ENCODE measurements around the gene LRCOL1. TPM values are rescaled to one million over a fixed set of nuclear protein-coding genes. Genes with fewer than 3 reads are reported as not detected.

LRCOL1 gene
- polyA plus RNA-seq, 3 donors, result not detected

DNA sequence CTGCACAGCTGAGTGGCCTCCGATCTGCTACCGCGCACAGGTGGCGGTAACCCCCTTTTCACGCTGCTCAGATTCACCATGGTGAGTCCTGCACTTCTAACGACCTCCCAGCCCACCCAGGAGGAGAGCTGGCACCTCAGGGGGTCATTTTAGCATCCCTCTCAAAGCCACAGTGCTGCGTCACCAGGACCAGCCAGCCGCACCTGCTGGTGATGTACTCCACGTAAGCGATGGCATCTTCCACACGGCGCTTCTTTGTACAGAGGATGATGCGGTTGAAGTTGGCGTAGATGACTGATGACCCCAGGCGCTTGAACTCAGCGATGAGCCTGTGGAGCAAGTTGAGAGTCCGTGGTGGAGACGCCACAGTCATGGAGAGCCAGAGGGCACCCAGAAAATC is 27.4 kb upstream of the LRCOL1 start:
- Mint-ChIP-seq H3K27me3 (ENCODE audit: low read depth in 3 of 3) (peaks cover 0 to 4% (median 3%) of the 10 kb centered on the region in 3 donors), H3K36me3 (peaks cover 87 to 93% of the 10 kb centered on the region in 2 donors), H3K27ac (no peak overlapping the region), H3K4me1 (no peaks in the 10 kb centered on the region), H3K9me3 (no peaks in the 10 kb centered on the region), H3K4me3 (no peak overlapping the region)
- no peaks in the 10 kb centered on the region for H3K9me3 ChIP-seq (replicated peaks in 1 of 2; ENCODE audit: control insufficient read depth in 1 of 2, insufficient read depth in 1 of 2, low read length in 2 of 2)
- no peak overlapping the region for H3K27ac ChIP-seq (ENCODE audit: low read depth in 1 of 2, low read length in 2 of 2)
- no peak overlapping the region for H2AFZ ChIP-seq (ENCODE audit: insufficient read depth, low read depth, low read length, poor library complexity, severe bottlenecking)
- H3K79me2 ChIP-seq (ENCODE audit: insufficient read depth, low read length), result no peaks in the 10 kb centered on the region
- H3K27me3 ChIP-seq (ENCODE audit: control insufficient read depth in 2 of 2, insufficient read depth in 2 of 2, low read length in 2 of 2), result no peaks in the 10 kb centered on the region
- H3K36me3 ChIP-seq (replicated peaks in 1 of 2; ENCODE audit: control insufficient read depth in 1 of 2, insufficient read depth in 2 of 2, low read length in 2 of 2), result peaks cover 84 to 97% of the 10 kb centered on the region in 2 donors
- TF ChIP-seq, protein P1, sequence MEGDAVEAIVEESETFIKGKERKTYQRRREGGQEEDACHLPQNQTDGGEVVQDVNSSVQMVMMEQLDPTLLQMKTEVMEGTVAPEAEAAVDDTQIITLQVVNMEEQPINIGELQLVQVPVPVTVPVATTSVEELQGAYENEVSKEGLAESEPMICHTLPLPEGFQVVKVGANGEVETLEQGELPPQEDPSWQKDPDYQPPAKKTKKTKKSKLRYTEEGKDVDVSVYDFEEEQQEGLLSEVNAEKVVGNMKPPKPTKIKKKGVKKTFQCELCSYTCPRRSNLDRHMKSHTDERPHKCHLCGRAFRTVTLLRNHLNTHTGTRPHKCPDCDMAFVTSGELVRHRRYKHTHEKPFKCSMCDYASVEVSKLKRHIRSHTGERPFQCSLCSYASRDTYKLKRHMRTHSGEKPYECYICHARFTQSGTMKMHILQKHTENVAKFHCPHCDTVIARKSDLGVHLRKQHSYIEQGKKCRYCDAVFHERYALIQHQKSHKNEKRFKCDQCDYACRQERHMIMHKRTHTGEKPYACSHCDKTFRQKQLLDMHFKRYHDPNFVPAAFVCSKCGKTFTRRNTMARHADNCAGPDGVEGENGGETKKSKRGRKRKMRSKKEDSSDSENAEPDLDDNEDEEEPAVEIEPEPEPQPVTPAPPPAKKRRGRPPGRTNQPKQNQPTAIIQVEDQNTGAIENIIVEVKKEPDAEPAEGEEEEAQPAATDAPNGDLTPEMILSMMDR (IDR thresholded peaks at IDR 0.05), result no peak
- no peak overlapping the region for H3K9ac ChIP-seq (ENCODE audit: insufficient read depth, low read length, poor library complexity, severe bottlenecking)
- intact Hi-C loops (cut with micrococcal nuclease), result no loop called here
- H3K4me1 ChIP-seq (ENCODE audit: control insufficient read depth in 1 of 2, insufficient read depth in 2 of 2, low read length in 2 of 2), result no peaks in the 10 kb centered on the region
- no peak overlapping the region for H3K4me2 ChIP-seq (replicated peaks; ENCODE audit: extremely low read depth, low read length, poor library complexity, severe bottlenecking)
- H4K20me1 ChIP-seq (ENCODE audit: insufficient read depth, low read length), result no peaks in the 10 kb centered on the region
- no peak for DNase-seq
- WGBS (ENCODE audit: insufficient coverage), result 90% methylated on average over 18 of the region's 18 CpGs
- no peak overlapping the region for H3K4me3 ChIP-seq (replicated peaks in 1 of 3; ENCODE audit: low read depth in 2 of 3, low read length in 3 of 3)

DNA sequence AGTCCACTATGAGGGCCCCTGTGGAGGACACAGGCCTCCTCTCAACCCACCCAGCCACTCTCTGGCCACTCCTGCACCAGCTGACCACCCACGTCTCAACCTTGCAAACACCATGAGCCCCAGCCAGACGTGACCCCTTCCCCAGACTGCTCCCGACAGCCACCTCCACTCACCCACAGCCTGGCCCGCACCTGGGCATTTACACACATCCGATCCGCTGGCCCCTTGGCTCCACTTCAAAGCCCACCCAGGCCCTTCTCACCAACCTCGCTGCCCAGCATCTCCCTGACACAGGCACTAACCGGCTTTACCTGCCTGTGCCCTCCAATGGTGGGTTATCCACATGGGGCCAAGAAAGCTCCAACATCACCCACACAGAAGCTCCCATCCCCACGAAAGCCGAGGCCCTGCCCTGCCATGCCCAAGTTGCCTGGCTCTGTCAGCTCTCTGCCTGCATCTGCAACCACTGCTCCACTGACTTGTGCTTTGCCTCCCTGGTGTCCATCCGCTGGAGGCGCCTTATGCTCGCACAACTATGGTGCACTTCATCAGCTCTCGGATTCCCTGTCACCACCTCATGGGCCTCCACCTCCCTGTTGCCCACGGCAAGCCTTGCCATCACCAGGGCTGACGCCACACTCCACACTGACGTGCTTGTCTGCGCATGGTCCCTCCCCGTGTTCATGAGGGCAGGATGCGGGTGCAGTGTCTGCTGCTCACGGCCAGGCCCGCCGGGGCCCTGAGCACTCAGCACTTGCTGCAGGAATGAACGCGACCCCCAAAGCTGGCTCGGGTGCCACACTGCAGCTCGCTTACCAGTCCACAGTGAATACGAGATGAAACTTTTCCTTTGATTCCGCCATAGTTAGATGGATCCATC is 24.9 kb upstream of the LRCOL1 start:
- H4K20me1 ChIP-seq (ENCODE audit: insufficient read depth, low read length), result no peaks in the 10 kb centered on the region
- H3K27me3 Mint-ChIP-seq (ENCODE audit: low read depth in 3 of 3), result peaks cover 0 to 4% (median 3%) of the 10 kb centered on the region in 3 donors
- H2AFZ ChIP-seq (ENCODE audit: insufficient read depth, low read depth, low read length, poor library complexity, severe bottlenecking), result no peak overlapping the region
- no peak overlapping the region for H3K4me3 ChIP-seq (replicated peaks in 1 of 3; ENCODE audit: low read depth in 2 of 3, low read length in 3 of 3)
- peak overlapping the region in 1 of 7 donors; percentile 46 for H3K27ac Mint-ChIP-seq
- intact Hi-C loops (cut with micrococcal nuclease), result no loop called here
- no peaks in the 10 kb centered on the region for H3K79me2 ChIP-seq (ENCODE audit: insufficient read depth, low read length)
- H3K4me2 ChIP-seq (replicated peaks; ENCODE audit: extremely low read depth, low read length, poor library complexity, severe bottlenecking), result no peak overlapping the region
- H3K4me1 ChIP-seq (ENCODE audit: control insufficient read depth in 1 of 2, insufficient read depth in 2 of 2, low read length in 2 of 2), result no peaks in the 10 kb centered on the region
- no peak overlapping the region for H3K4me3 Mint-ChIP-seq
- H3K27ac ChIP-seq (ENCODE audit: low read depth in 1 of 2, low read length in 2 of 2), result no peak overlapping the region
- 90% methylated on average over 28 of the region's 29 CpGs for WGBS (ENCODE audit: insufficient coverage)
- peak overlapping the region; percentile 8 for H3K9ac ChIP-seq (ENCODE audit: insufficient read depth, low read length, poor library complexity, severe bottlenecking)
- no peaks in the 10 kb centered on the region for H3K27me3 ChIP-seq (ENCODE audit: control insufficient read depth in 2 of 2, insufficient read depth in 2 of 2, low read length in 2 of 2)
- H3K4me1 Mint-ChIP-seq, result no peaks in the 10 kb centered on the region
- peaks cover 84 to 97% of the 10 kb centered on the region in 2 donors for H3K36me3 ChIP-seq (replicated peaks in 1 of 2; ENCODE audit: control insufficient read depth in 1 of 2, insufficient read depth in 2 of 2, low read length in 2 of 2)
- peaks cover 0 to 1% (median 0%) of the 10 kb centered on the region in 7 donors for H3K9me3 Mint-ChIP-seq
- no peak for DNase-seq
- TF ChIP-seq, protein P1 (IDR thresholded peaks at IDR 0.05), result no peak
- no peaks in the 10 kb centered on the region for H3K9me3 ChIP-seq (replicated peaks in 1 of 2; ENCODE audit: control insufficient read depth in 1 of 2, insufficient read depth in 1 of 2, low read length in 2 of 2)
- H3K36me3 Mint-ChIP-seq, result peaks cover 87 to 94% of the 10 kb centered on the region in 2 donors
